ENCODE results near the gene LBP. TPM values are rescaled to one million over a fixed set of nuclear protein-coding genes. Genes with fewer than 3 reads are reported as not detected.

The LBP gene
- total RNA-seq, 1 experiment from 2014 or later, result not detected

DNA sequence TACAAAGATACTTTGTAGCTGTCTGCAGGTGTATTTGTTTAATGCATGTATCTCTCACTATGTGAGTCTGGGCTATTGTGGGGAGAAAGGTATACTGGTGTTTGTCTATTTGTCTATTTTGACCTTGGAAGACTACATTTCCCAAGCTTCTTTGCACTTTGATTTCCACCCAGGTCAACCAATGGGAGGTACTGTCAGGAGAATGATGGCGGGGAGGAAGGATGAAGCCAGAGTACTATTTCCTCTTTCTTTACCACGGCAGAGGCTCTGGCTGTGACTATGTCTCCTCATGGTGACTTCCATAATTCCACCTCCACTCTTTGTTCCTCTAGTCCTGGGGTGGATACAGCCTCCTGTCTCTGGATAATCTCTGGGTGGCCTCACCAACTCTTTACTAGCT, 23.1 kb downstream of the LBP start:
- DNase-seq, result peak in 1 of 2 experiments; percentile 46
- H3K4me1 Mint-ChIP-seq (ENCODE audit: low read depth, unreplicated experiment), result peaks cover 11% of the 10 kb centered on the region
- no peaks in the 10 kb centered on the region for H3K9me3 Mint-ChIP-seq (ENCODE audit: unreplicated experiment)
- no TSS peak for BruUV-seq (replicated peaks)
- no peak overlapping the region for H3K27ac Mint-ChIP-seq (ENCODE audit: unreplicated experiment)
- H3K4me1 ChIP-seq, result peaks cover 15% of the 10 kb centered on the region
- no peaks in the 10 kb centered on the region for H3K9me3 ChIP-seq
- no peaks in the 10 kb centered on the region for H3K27me3 ChIP-seq (replicated peaks; ENCODE audit: control insufficient read depth, insufficient read depth, low read length)
- H3K4me3 Mint-ChIP-seq (ENCODE audit: unreplicated experiment), result peak overlapping the region; percentile 19
- 0 out of 2 replicates have a peak overlapping the region, but pooled peaks have one; percentile 3 for H3K4me3 ChIP-seq (ENCODE audit: low read depth, low read length)
- POLR2A ChIA-PET, result no interaction called here
- TF ChIP-seq, protein P1, sequence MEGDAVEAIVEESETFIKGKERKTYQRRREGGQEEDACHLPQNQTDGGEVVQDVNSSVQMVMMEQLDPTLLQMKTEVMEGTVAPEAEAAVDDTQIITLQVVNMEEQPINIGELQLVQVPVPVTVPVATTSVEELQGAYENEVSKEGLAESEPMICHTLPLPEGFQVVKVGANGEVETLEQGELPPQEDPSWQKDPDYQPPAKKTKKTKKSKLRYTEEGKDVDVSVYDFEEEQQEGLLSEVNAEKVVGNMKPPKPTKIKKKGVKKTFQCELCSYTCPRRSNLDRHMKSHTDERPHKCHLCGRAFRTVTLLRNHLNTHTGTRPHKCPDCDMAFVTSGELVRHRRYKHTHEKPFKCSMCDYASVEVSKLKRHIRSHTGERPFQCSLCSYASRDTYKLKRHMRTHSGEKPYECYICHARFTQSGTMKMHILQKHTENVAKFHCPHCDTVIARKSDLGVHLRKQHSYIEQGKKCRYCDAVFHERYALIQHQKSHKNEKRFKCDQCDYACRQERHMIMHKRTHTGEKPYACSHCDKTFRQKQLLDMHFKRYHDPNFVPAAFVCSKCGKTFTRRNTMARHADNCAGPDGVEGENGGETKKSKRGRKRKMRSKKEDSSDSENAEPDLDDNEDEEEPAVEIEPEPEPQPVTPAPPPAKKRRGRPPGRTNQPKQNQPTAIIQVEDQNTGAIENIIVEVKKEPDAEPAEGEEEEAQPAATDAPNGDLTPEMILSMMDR (IDR thresholded peaks at IDR 0.05; ENCODE audit: insufficient read depth in 1 of 2, low read depth in 1 of 2, low read length in 1 of 2, severe bottlenecking in 1 of 2, unreplicated experiment in 1 of 2), result no peak
- no peaks in the 10 kb centered on the region for H3K36me3 Mint-ChIP-seq (ENCODE audit: insufficient read depth, unreplicated experiment)
- H3K36me3 ChIP-seq (ENCODE audit: control insufficient read depth, insufficient read depth, low read length), result no peaks in the 10 kb centered on the region
- intact Hi-C loops (cut with micrococcal nuclease; ENCODE audit: unreplicated experiment), result no loop called here
- CTCF ChIA-PET, result interaction anchor here (0.7 to 1.0 kb wide), 3 partner anchors 31 to 47 kb away, joined by 3 to 4 read pairs (median 4); no protein-coding TSS in a partner anchor
- H3K27me3 Mint-ChIP-seq (ENCODE audit: insufficient read depth, unreplicated experiment), result no peaks in the 10 kb centered on the region

DNA sequence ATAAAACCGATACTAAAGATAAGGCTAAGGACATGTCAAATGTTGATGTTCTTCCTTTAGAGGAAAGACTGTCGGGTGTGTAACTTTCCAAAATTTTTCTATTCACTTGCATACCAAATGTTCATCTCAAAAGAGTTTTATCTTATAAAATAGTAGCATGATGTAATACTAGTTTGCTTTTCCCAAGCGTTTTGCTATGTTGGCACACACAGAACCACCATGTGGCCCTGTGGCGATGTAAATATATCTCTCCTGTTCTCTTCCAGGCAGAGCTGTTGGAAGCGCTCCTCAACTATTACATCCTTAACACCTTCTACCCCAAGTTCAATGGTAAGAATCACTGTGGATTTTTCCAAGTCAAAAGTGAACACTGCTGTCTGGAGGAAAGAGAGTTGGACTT, 26.5 kb downstream of the LBP start:
- Mint-ChIP-seq H3K9me3 (ENCODE audit: unreplicated experiment) (no peaks in the 10 kb centered on the region), H3K36me3 (ENCODE audit: insufficient read depth, unreplicated experiment) (no peaks in the 10 kb centered on the region), H3K4me3 (ENCODE audit: unreplicated experiment) (no peak overlapping the region), H3K27me3 (ENCODE audit: insufficient read depth, unreplicated experiment) (no peaks in the 10 kb centered on the region), H3K27ac (ENCODE audit: unreplicated experiment) (peak overlapping the region; percentile 33), H3K4me1 (ENCODE audit: low read depth, unreplicated experiment) (peaks cover 11% of the 10 kb centered on the region)
- ChIA-PET CTCF (interaction anchor here (1.0 to 2.5 kb wide), 8 partner anchors 12 to 151 kb away, joined by 3 to 20 read pairs (median 4); no protein-coding TSS in a partner anchor), POLR2A (interaction anchor here (1.0 kb wide), 1 partner anchor 99 kb away, joined by 3 read pairs; the partner anchor contains the start of gene RALGAPB)
- H3K4me1 ChIP-seq, result peaks cover 15% of the 10 kb centered on the region
- H3K4me3 ChIP-seq (ENCODE audit: low read depth, low read length), result no peak overlapping the region
- TF ChIP-seq, protein P1 (IDR thresholded peaks at IDR 0.05; ENCODE audit: insufficient read depth in 1 of 2, low read depth in 1 of 2, low read length in 1 of 2, severe bottlenecking in 1 of 2, unreplicated experiment in 1 of 2), result no peak
- intact Hi-C loops (cut with micrococcal nuclease; ENCODE audit: unreplicated experiment), result loop anchor here (1.0 to 2.0 kb wide), 2 partner anchors 16 to 35 kb away; no protein-coding TSS in a partner anchor
- H3K9me3 ChIP-seq, result no peaks in the 10 kb centered on the region
- BruUV-seq (replicated peaks), result no TSS peak
- H3K27me3 ChIP-seq (replicated peaks; ENCODE audit: control insufficient read depth, insufficient read depth, low read length), result no peaks in the 10 kb centered on the region
- no peak for DNase-seq
- H3K36me3 ChIP-seq (ENCODE audit: control insufficient read depth, insufficient read depth, low read length), result no peaks in the 10 kb centered on the region

- no TSS peak for BruUV-seq (replicated peaks)
- CTCF ChIA-PET, result interaction anchor here (0.6 to 2.5 kb wide), 11 partner anchors 10 to 152 kb away, joined by 3 to 20 read pairs (median 3); no protein-coding TSS in a partner anchor
- no peaks in the 10 kb centered on the region for H3K27me3 Mint-ChIP-seq (ENCODE audit: insufficient read depth, unreplicated experiment)
Observed at GRCh38 chr20:38373231-38373867, 27.1 kb downstream of the LBP start.

More at GRCh38 chr20:38373231-38373867, 27.1 kb downstream of the LBP start:
- no peaks in the 10 kb centered on the region for H3K9me3 Mint-ChIP-seq (ENCODE audit: unreplicated experiment)
- no peak overlapping the region for H3K4me3 Mint-ChIP-seq (ENCODE audit: unreplicated experiment)
- Histone ChIP-seq H3K36me3 (ENCODE audit: control insufficient read depth, insufficient read depth, low read length) (no peaks in the 10 kb centered on the region), H3K9me3 (no peaks in the 10 kb centered on the region), H3K4me1 (peaks cover 15% of the 10 kb centered on the region), H3K4me3 (ENCODE audit: low read depth, low read length) (no peak overlapping the region), H3K27me3 (replicated peaks; ENCODE audit: control insufficient read depth, insufficient read depth, low read length) (no peaks in the 10 kb centered on the region)
- H3K36me3 Mint-ChIP-seq (ENCODE audit: insufficient read depth, unreplicated experiment), result no peaks in the 10 kb centered on the region
- POLR2A ChIA-PET, result interaction anchor here (0.6 to 1.0 kb wide), 2 partner anchors 99 to 411 kb away, joined by 3 read pairs; partner anchors contain the start of gene RALGAPB
- H3K27ac Mint-ChIP-seq (ENCODE audit: unreplicated experiment), result peak overlapping the region; percentile 33
- TF ChIP-seq, protein P1 (IDR thresholded peaks at IDR 0.05; ENCODE audit: insufficient read depth in 1 of 2, low read depth in 1 of 2, low read length in 1 of 2, severe bottlenecking in 1 of 2, unreplicated experiment in 1 of 2), result no peak
- intact Hi-C loops (cut with micrococcal nuclease; ENCODE audit: unreplicated experiment), result loop anchor here (1.0 to 2.0 kb wide), 2 partner anchors 15 to 35 kb away; no protein-coding TSS in a partner anchor
- DNase-seq, result peak; percentile 73 to 82
- peaks cover 11% of the 10 kb centered on the region for H3K4me1 Mint-ChIP-seq (ENCODE audit: low read depth, unreplicated experiment)

All from Caco-2 (cell line).